Keratinocyte (primary cell): ENCODE data around the gene SOX3. TPM values are rescaled to one million over a fixed set of nuclear protein-coding genes. Genes with fewer than 3 reads are reported as not detected.

Source experiments
- DNase-seq: peaks from one replicate; pipeline ENCODE4 v3.0.0-alpha.2; 2011; ENCODE audit warnings: low read depth, missing footprints, low spot score
- FAIRE-seq: peaks from 2 replicates; lab custom pipeline; 2011; peaks lifted over from hg19 to GRCh38; lab: Jason Lieb, UNC
- H2AFZ ChIP-seq: 2 replicates; pipeline ENCODE4 v1.6.0; 2012; ENCODE audit warnings: low read length, control low read depth, inconsistent platforms; ENCODE audit not compliant: control insufficient read depth
- H3K27ac ChIP-seq: 2 replicates; pipeline ENCODE4 v1.5.1; 2011; ENCODE audit warnings: low read length; ENCODE audit not compliant: control insufficient read depth, insufficient read depth
- H3K27me3 ChIP-seq: 3 replicates; pipeline ENCODE4 v1.6.0; 2011; ENCODE audit warnings: low read length; ENCODE audit not compliant: control insufficient read depth, insufficient read depth; ENCODE audit errors: extremely low read depth
- H3K36me3 ChIP-seq, 2 experiments: 2 replicates in 1 of 2; 3 replicates in 1 of 2; pipeline ENCODE4 v1.5.1; 2011; ENCODE audit warnings: low read length in 2 of 2, mild to moderate bottlenecking in 1 of 2; ENCODE audit not compliant: control insufficient read depth in 2 of 2, insufficient read depth in 2 of 2; ENCODE audit errors: extremely low read depth in 1 of 2
- H3K4me1 ChIP-seq: 3 replicates; pipeline ENCODE4 v1.5.1; 2011; ENCODE audit warnings: low read length; ENCODE audit not compliant: control insufficient read depth, insufficient read depth; ENCODE audit errors: extremely low read depth
- H3K4me2 ChIP-seq: 3 replicates; pipeline ENCODE4 v1.6.0; 2011; ENCODE audit warnings: low read depth, low read length; ENCODE audit not compliant: control insufficient read depth, insufficient read depth; ENCODE audit errors: extremely low read depth
- H3K4me3 ChIP-seq, 3 experiments: fragments of 200-600 bp in 1 of 3; sonication (generic) in 1 of 3; 2 replicates in 2 of 3; 3 replicates in 1 of 3; pipeline ENCODE4 v1.5.1; 2011 to 2016; ENCODE audit warnings: low read length in 3 of 3, mild to moderate bottlenecking in 3 of 3, control low read depth in 2 of 3, inconsistent platforms in 1 of 3, low read depth in 1 of 3, mixed read lengths in 1 of 3, mixed run types in 1 of 3, moderate library complexity in 1 of 3; ENCODE audit not compliant: control insufficient read depth in 2 of 3, insufficient read depth in 2 of 3; ENCODE audit errors: extremely low read depth in 1 of 3
- H3K79me2 ChIP-seq: 2 replicates; pipeline ENCODE4 v1.6.0; 2012; ENCODE audit warnings: low read length; ENCODE audit not compliant: control insufficient read depth, insufficient read depth
- H3K9ac ChIP-seq: 3 replicates; pipeline ENCODE4 v1.6.0; 2011; ENCODE audit warnings: low read length; ENCODE audit not compliant: control insufficient read depth, insufficient read depth; ENCODE audit errors: extremely low read depth
- H3K9me1 ChIP-seq: 3 replicates; pipeline ENCODE4 v1.6.0; 2011; ENCODE audit warnings: low read length; ENCODE audit not compliant: control insufficient read depth, insufficient read depth; ENCODE audit errors: extremely low read depth
- H3K9me3 ChIP-seq: 2 replicates; pipeline ENCODE4 v1.5.1; 2012; ENCODE audit warnings: low read depth, low read length; ENCODE audit not compliant: control insufficient read depth
- H4K20me1 ChIP-seq: 3 replicates; pipeline ENCODE4 v1.6.0; 2011; ENCODE audit warnings: low read length; ENCODE audit not compliant: control insufficient read depth, insufficient read depth; ENCODE audit errors: extremely low read depth
- EZH2 ChIP-seq: IDR thresholded peaks from one replicate; pipeline ENCODE4 v1.6.1; 2012; ENCODE audit warnings: inconsistent platforms, mild to moderate bottlenecking, low read length, moderate library complexity
- dilution Hi-C: fragments of 300-500 bp; cut with MboI; formaldehyde crosslinking; loops from one replicate; pipeline ENCODE4 v1.7.0; 2020; ENCODE audit warnings: low sequenced_read_pairs; ENCODE audit not compliant: extremely low pct_ligation_motif_present
- polyA plus RNA-seq, 5 experiments: library from polyadenylated mRNA; depleted of rRNA in 3 of 5; stranded (reverse) in 3 of 5; stranded (forward) in 1 of 5; unstranded in 1 of 5; fragments of >200 nt; gene quantifications; 1 replicate in 1 of 5; 2 replicates in 3 of 5; 3 replicates in 1 of 5; pipeline versions ENCODE4 v1.2.1 to v1.2.3, GENCODE V29; 2011 to 2012; ENCODE audit warnings: missing spikeins in 2 of 5, low read depth in 1 of 5, low replicate concordance in 1 of 5
- TF ChIP-seq, protein P1 (sequence below), 3 experiments: IDR thresholded peaks in 1 of 3; conservative IDR thresholded peaks in 1 of 3; optimal IDR thresholded peaks in 1 of 3; 2 replicates in 2 of 3; 3 replicates in 1 of 3; pipeline versions ENCODE3 to v1.5.1; 2011; ENCODE audit warnings: low read length in 3 of 3, mild to moderate bottlenecking in 3 of 3, moderate library complexity in 2 of 3, control low read depth in 1 of 3, inconsistent platforms in 1 of 3; ENCODE audit not compliant: insufficient read depth in 2 of 3; ENCODE audit errors: extremely low read depth in 1 of 3

SOX3 gene
- polyA plus RNA-seq, 1 donor (not counting 4 experiments of a cell fraction or from before 2014, with no cell fraction given): not detected

DNA sequence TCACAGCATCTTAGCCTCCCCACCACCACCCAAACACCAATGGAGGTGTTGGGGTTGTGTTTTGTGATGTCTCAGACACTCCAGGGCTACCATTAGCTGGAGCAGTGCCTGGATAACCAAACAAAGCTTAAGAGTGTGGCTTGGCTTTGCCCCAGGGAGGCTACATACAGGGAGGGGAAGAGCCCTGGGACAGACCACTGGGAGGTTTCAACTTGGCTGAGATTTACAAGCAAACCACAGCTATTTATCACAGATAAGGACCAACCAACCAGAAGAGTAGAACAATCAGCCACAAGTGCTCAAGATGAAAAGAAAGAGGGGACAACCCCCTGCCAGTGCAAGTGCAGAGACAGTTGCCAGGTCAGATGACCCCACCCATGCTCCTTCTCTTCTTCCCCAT lies 24.1 kb downstream of the SOX3 start:
- no peak overlapping the region for H3K27ac ChIP-seq
- H3K4me3 ChIP-seq: no peak overlapping the region
- no peaks in the 10 kb centered on the region for H3K79me2 ChIP-seq
- no peak for FAIRE-seq
- H3K9ac ChIP-seq: no peak overlapping the region
- H4K20me1 ChIP-seq: no peaks in the 10 kb centered on the region
- TF ChIP-seq, protein P1, sequence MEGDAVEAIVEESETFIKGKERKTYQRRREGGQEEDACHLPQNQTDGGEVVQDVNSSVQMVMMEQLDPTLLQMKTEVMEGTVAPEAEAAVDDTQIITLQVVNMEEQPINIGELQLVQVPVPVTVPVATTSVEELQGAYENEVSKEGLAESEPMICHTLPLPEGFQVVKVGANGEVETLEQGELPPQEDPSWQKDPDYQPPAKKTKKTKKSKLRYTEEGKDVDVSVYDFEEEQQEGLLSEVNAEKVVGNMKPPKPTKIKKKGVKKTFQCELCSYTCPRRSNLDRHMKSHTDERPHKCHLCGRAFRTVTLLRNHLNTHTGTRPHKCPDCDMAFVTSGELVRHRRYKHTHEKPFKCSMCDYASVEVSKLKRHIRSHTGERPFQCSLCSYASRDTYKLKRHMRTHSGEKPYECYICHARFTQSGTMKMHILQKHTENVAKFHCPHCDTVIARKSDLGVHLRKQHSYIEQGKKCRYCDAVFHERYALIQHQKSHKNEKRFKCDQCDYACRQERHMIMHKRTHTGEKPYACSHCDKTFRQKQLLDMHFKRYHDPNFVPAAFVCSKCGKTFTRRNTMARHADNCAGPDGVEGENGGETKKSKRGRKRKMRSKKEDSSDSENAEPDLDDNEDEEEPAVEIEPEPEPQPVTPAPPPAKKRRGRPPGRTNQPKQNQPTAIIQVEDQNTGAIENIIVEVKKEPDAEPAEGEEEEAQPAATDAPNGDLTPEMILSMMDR (optimal IDR thresholded peaks at IDR 0.05 in 1 of 3, IDR thresholded peaks at IDR 0.05 in 1 of 3, conservative IDR thresholded peaks at IDR 0.05 in 1 of 3; ENCODE audit: extremely low read depth in 1 of 3, insufficient read depth in 2 of 3, low read length in 3 of 3): no peak
- no peak for TF ChIP-seq EZH2
- H3K4me2 ChIP-seq: no peak overlapping the region
- H2AFZ ChIP-seq: no peak overlapping the region
- H3K4me1 ChIP-seq: no peaks in the 10 kb centered on the region
- H3K27me3 ChIP-seq: no peaks in the 10 kb centered on the region
- no peaks in the 10 kb centered on the region for H3K9me3 ChIP-seq
- dilution Hi-C loops: no loop called here
- no peaks in the 10 kb centered on the region for H3K36me3 ChIP-seq
- no peaks in the 10 kb centered on the region for H3K9me1 ChIP-seq
- DNase-seq: no peak

DNA sequence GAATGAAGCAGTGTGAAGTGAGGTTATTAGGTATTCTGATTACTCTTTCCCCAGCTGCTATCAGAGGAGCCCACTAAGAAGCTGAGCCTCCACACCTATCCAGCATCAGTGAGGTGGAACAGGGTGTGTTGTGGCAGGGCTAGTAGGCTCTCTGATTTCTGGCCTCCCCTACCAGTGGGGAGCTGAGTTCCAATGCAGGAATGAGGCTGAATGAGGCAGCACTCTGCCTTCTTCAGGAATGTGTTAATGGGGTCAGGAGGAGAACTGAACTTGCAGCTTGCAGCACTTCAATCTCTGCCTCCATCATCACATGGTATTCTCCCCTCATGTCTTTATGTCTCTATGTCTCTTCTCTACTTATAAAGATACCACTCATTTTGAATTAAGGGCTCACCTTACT lies 26.9 kb downstream of the SOX3 start:
- H3K4me2 ChIP-seq: no peak overlapping the region
- TF ChIP-seq, protein P1 (optimal IDR thresholded peaks at IDR 0.05 in 1 of 3, IDR thresholded peaks at IDR 0.05 in 1 of 3, conservative IDR thresholded peaks at IDR 0.05 in 1 of 3; ENCODE audit: extremely low read depth in 1 of 3, insufficient read depth in 2 of 3, low read length in 3 of 3): no peak
- no peak for TF ChIP-seq EZH2

More for the DNA sequence above, 26.9 kb downstream of the SOX3 start:
- no peaks in the 10 kb centered on the region for H3K79me2 ChIP-seq
- H3K27ac ChIP-seq: no peak overlapping the region
- peaks cover 2% of the 10 kb centered on the region for H3K9me3 ChIP-seq
- no peak overlapping the region for H3K9ac ChIP-seq
- H4K20me1 ChIP-seq: no peaks in the 10 kb centered on the region
- H3K36me3 ChIP-seq: no peaks in the 10 kb centered on the region
- no peak overlapping the region for H2AFZ ChIP-seq
- H3K9me1 ChIP-seq: no peaks in the 10 kb centered on the region
- H3K4me1 ChIP-seq: no peaks in the 10 kb centered on the region
- no peaks in the 10 kb centered on the region for H3K27me3 ChIP-seq
- FAIRE-seq (no peak), DNase-seq (no peak)
- H3K4me3 ChIP-seq: no peak overlapping the region
- dilution Hi-C loops: no loop called here
